WTC11 (cell line): ENCODE measurements around the gene HMMR. TPM values are rescaled to one million over a fixed set of nuclear protein-coding genes. Genes with fewer than 3 reads are reported as not detected.

Source experiments
- CBFB ChIP-seq: sonication (generic); formaldehyde crosslinking; IDR thresholded peaks from 2 replicates; pipeline ENCODE4 v1.8.1; 2022; ENCODE audit warnings: mild to moderate bottlenecking, low read depth, missing genetic modification reagents
- CREB1 ChIP-seq: sonication (generic); formaldehyde crosslinking; IDR thresholded peaks from 2 replicates; pipeline ENCODE4 v1.8.0; 2023; ENCODE audit warnings: mild to moderate bottlenecking, missing genetic modification reagents
- EMX1 ChIP-seq: fragments of 250-450 bp; sonication (Bioruptor Pico); IDR thresholded peaks from 2 replicates; pipeline ENCODE4 v1.8.0; 2021; ENCODE audit warnings: mild to moderate bottlenecking
- GTF2I ChIP-seq: fragments of 250-450 bp; sonication (Bioruptor Pico); conservative IDR thresholded peaks from 2 replicates; pipeline ENCODE4 v1.4.0; 2021; ENCODE audit warnings: mild to moderate bottlenecking
- HMGA2 ChIP-seq: fragments of 250-450 bp; sonication (Bioruptor Pico); IDR thresholded peaks from 2 replicates; pipeline ENCODE4 v1.4.0; 2021; ENCODE audit warnings: mild to moderate bottlenecking, moderate library complexity
- KAT7 ChIP-seq: sonication (generic); formaldehyde crosslinking; IDR thresholded peaks from 2 replicates; pipeline ENCODE4 v1.8.1; 2023; ENCODE audit warnings: missing genetic modification reagents, mild to moderate bottlenecking, borderline replicate concordance
- NFATC4 ChIP-seq: fragments of 250-450 bp; sonication (Bioruptor Pico); IDR thresholded peaks from 2 replicates; pipeline ENCODE4 v1.9.0; 2021; ENCODE audit warnings: mild to moderate bottlenecking
- NFYB ChIP-seq: sonication (generic); formaldehyde crosslinking; conservative IDR thresholded peaks from 2 replicates; pipeline ENCODE4 v1.8.0; 2022; ENCODE audit warnings: low read depth, missing genetic modification reagents
- NR3C1 ChIP-seq: sonication (generic); formaldehyde crosslinking; conservative IDR thresholded peaks from 2 replicates; pipeline ENCODE4 v1.8.1; 2023; ENCODE audit warnings: low read depth, mild to moderate bottlenecking, missing genetic modification reagents
- RELA ChIP-seq: sonication (generic); formaldehyde crosslinking; IDR thresholded peaks from 2 replicates; pipeline ENCODE4 v1.8.1; 2022; ENCODE audit warnings: missing genetic modification reagents, mild to moderate bottlenecking, borderline replicate concordance
- RORB ChIP-seq: fragments of 250-450 bp; sonication (Bioruptor Pico); IDR thresholded peaks from 2 replicates; pipeline ENCODE4 v1.9.0; 2021; ENCODE audit warnings: mild to moderate bottlenecking
- SMAD3 ChIP-seq: sonication (generic); formaldehyde crosslinking; IDR thresholded peaks from 2 replicates; pipeline ENCODE4 v1.8.0; 2022; ENCODE audit warnings: missing genetic modification reagents, mild to moderate bottlenecking, borderline replicate concordance
- SOX15 ChIP-seq: fragments of 250-450 bp; sonication (Bioruptor Pico); IDR thresholded peaks from 2 replicates; pipeline ENCODE4 v1.9.0; 2021; ENCODE audit warnings: mild to moderate bottlenecking
- TEAD4 ChIP-seq: sonication (generic); formaldehyde crosslinking; IDR thresholded peaks from 2 replicates; pipeline ENCODE4 v1.8.0; 2022; ENCODE audit warnings: mild to moderate bottlenecking, missing genetic modification reagents
- ZBTB21 ChIP-seq: sonication (generic); formaldehyde crosslinking; IDR thresholded peaks from 2 replicates; pipeline ENCODE4 v1.8.1; 2023; ENCODE audit warnings: mild to moderate bottlenecking, missing genetic modification reagents, borderline replicate concordance
- ZNF219 ChIP-seq: sonication (generic); formaldehyde crosslinking; IDR thresholded peaks from 2 replicates; pipeline ENCODE4 v1.8.0; 2023; ENCODE audit warnings: missing genetic modification reagents, mild to moderate bottlenecking, borderline replicate concordance
- ZNF423 ChIP-seq: fragments of 250-450 bp; sonication (Bioruptor Pico); IDR thresholded peaks from 2 replicates; pipeline ENCODE4 v2.1.2; 2022; ENCODE audit warnings: mild to moderate bottlenecking, moderate library complexity
- ZNF671 ChIP-seq: fragments of 250-450 bp; sonication (Bioruptor Pico); IDR thresholded peaks from 2 replicates; pipeline ENCODE4 v1.8.0; 2021; ENCODE audit warnings: mild to moderate bottlenecking
- total RNA-seq: library from RNA; stranded (reverse); gene quantifications from 3 replicates; pipeline ENCODE4 v1.2.3, GENCODE V29; 2021
- TF ChIP-seq, protein P1 (sequence below): fragments of 250-450 bp; sonication (Bioruptor Pico); IDR thresholded peaks from 2 replicates; pipeline ENCODE4 v1.9.0; 2021; ENCODE audit warnings: mild to moderate bottlenecking
- TF ChIP-seq, protein P2 (sequence below): sonication (generic); formaldehyde crosslinking; IDR thresholded peaks from 2 replicates; pipeline ENCODE4 v1.8.1; 2023; ENCODE audit warnings: mild to moderate bottlenecking, missing genetic modification reagents
- TF ChIP-seq, protein P3 (sequence below): sonication (generic); formaldehyde crosslinking; IDR thresholded peaks from 2 replicates; pipeline ENCODE4 v1.8.0; 2023; ENCODE audit warnings: missing genetic modification reagents, mild to moderate bottlenecking, borderline replicate concordance
- TF ChIP-seq, protein P4 (sequence below): sonication (generic); formaldehyde crosslinking; IDR thresholded peaks from 2 replicates; pipeline ENCODE4 v1.8.1; 2022; ENCODE audit warnings: low read depth, mild to moderate bottlenecking, moderate library complexity, missing genetic modification reagents, borderline replicate concordance
- TF ChIP-seq, protein P5 (sequence below): sonication (generic); formaldehyde crosslinking; IDR thresholded peaks from 2 replicates; pipeline ENCODE4 v1.8.0; 2023; ENCODE audit warnings: mild to moderate bottlenecking, missing genetic modification reagents

Gene HMMR
- total RNA-seq, 1 experiment from 2014 or later: 78.5 TPM

DNA sequence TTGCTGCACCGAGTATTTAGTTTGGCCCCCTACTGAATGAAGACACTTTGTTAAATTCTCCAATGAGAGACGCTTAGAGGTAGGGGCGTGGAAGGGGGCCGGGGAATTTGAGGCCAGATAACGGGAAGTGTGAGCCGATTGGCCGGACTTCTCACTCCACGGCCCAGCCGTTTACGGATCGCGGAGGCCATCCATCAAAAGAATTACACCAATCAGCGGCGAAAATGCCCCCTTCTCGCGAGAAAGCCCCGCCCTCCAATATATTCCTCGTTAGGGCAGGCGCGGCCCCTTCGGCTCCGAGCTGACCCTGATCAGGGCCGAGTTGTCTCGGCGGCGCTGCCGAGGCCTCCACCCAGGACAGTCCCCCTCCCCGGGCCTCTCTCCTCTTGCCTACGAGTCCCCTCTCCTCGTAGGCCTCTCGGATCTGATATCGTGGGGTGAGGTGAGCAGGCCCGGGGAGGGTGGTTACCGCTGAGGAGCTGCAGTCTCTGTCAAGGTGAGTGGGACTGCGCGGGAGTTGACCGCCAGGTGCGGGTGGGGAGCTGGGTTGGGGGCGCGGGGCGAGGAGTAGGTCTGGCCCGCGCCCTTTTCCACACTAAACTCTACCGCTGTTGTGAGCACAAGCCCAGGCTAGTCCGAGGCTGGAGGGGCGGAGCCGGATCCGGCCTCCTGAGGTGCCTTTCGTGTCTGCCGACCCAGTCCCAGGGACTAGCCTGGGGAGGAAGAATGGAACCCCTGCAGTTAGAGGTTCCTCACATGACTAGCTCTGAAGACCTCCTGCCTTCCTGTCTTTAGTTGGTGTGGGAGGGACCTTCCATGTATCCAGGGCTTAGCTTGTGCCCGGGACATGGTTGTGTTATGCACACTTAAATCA, 22.9 kb upstream of the HMMR start, which contains the start of gene CCNG1 (continued):
- 0 out of 2 replicates have a peak, but pooled peaks have one; percentile 53 for TF ChIP-seq ZBTB21 (CRISPR knock-in tag)
- TF ChIP-seq RELA (CRISPR knock-in tag): no peak
- TF ChIP-seq GTF2I: no peak
- no peak for TF ChIP-seq NFATC4 (CRISPR knock-in tag)
- no peak for TF ChIP-seq KAT7
- TF ChIP-seq, protein P1, sequence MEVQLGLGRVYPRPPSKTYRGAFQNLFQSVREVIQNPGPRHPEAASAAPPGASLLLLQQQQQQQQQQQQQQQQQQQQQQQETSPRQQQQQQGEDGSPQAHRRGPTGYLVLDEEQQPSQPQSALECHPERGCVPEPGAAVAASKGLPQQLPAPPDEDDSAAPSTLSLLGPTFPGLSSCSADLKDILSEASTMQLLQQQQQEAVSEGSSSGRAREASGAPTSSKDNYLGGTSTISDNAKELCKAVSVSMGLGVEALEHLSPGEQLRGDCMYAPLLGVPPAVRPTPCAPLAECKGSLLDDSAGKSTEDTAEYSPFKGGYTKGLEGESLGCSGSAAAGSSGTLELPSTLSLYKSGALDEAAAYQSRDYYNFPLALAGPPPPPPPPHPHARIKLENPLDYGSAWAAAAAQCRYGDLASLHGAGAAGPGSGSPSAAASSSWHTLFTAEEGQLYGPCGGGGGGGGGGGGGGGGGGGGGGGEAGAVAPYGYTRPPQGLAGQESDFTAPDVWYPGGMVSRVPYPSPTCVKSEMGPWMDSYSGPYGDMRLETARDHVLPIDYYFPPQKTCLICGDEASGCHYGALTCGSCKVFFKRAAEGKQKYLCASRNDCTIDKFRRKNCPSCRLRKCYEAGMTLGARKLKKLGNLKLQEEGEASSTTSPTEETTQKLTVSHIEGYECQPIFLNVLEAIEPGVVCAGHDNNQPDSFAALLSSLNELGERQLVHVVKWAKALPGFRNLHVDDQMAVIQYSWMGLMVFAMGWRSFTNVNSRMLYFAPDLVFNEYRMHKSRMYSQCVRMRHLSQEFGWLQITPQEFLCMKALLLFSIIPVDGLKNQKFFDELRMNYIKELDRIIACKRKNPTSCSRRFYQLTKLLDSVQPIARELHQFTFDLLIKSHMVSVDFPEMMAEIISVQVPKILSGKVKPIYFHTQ (CRISPR knock-in tag): no peak; the same call in 1 of the 2 replicates
- no peak for TF ChIP-seq SOX15 (CRISPR knock-in tag)
- TF ChIP-seq NR3C1: no peak
- TF ChIP-seq, protein P2, sequence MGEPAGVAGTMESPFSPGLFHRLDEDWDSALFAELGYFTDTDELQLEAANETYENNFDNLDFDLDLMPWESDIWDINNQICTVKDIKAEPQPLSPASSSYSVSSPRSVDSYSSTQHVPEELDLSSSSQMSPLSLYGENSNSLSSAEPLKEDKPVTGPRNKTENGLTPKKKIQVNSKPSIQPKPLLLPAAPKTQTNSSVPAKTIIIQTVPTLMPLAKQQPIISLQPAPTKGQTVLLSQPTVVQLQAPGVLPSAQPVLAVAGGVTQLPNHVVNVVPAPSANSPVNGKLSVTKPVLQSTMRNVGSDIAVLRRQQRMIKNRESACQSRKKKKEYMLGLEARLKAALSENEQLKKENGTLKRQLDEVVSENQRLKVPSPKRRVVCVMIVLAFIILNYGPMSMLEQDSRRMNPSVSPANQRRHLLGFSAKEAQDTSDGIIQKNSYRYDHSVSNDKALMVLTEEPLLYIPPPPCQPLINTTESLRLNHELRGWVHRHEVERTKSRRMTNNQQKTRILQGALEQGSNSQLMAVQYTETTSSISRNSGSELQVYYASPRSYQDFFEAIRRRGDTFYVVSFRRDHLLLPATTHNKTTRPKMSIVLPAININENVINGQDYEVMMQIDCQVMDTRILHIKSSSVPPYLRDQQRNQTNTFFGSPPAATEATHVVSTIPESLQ: no peak
- TF ChIP-seq CBFB (CRISPR knock-in tag): no peak
- TF ChIP-seq TEAD4 (CRISPR knock-in tag): no peak
- peak; percentile 22; the same call in 1 of the 2 replicates for TF ChIP-seq ZNF219
- no peak for TF ChIP-seq ZNF671 (CRISPR knock-in tag)
- TF ChIP-seq, protein P3, sequence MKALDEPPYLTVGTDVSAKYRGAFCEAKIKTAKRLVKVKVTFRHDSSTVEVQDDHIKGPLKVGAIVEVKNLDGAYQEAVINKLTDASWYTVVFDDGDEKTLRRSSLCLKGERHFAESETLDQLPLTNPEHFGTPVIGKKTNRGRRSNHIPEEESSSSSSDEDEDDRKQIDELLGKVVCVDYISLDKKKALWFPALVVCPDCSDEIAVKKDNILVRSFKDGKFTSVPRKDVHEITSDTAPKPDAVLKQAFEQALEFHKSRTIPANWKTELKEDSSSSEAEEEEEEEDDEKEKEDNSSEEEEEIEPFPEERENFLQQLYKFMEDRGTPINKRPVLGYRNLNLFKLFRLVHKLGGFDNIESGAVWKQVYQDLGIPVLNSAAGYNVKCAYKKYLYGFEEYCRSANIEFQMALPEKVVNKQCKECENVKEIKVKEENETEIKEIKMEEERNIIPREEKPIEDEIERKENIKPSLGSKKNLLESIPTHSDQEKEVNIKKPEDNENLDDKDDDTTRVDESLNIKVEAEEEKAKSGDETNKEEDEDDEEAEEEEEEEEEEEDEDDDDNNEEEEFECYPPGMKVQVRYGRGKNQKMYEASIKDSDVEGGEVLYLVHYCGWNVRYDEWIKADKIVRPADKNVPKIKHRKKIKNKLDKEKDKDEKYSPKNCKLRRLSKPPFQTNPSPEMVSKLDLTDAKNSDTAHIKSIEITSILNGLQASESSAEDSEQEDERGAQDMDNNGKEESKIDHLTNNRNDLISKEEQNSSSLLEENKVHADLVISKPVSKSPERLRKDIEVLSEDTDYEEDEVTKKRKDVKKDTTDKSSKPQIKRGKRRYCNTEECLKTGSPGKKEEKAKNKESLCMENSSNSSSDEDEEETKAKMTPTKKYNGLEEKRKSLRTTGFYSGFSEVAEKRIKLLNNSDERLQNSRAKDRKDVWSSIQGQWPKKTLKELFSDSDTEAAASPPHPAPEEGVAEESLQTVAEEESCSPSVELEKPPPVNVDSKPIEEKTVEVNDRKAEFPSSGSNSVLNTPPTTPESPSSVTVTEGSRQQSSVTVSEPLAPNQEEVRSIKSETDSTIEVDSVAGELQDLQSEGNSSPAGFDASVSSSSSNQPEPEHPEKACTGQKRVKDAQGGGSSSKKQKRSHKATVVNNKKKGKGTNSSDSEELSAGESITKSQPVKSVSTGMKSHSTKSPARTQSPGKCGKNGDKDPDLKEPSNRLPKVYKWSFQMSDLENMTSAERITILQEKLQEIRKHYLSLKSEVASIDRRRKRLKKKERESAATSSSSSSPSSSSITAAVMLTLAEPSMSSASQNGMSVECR (CRISPR knock-in tag): 0 out of 2 replicates have a peak, but pooled peaks have one; percentile 32
- TF ChIP-seq CREB1 (CRISPR knock-in tag): no peak
- peak; percentile 71 for TF ChIP-seq NFYB
- no peak for TF ChIP-seq HMGA2 (CRISPR knock-in tag)
- no peak for TF ChIP-seq RORB (CRISPR knock-in tag)
- TF ChIP-seq, protein P4, sequence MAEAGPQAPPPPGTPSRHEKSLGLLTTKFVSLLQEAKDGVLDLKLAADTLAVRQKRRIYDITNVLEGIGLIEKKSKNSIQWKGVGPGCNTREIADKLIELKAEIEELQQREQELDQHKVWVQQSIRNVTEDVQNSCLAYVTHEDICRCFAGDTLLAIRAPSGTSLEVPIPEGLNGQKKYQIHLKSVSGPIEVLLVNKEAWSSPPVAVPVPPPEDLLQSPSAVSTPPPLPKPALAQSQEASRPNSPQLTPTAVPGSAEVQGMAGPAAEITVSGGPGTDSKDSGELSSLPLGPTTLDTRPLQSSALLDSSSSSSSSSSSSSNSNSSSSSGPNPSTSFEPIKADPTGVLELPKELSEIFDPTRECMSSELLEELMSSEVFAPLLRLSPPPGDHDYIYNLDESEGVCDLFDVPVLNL (CRISPR knock-in tag): no peak
- TF ChIP-seq, protein P5, sequence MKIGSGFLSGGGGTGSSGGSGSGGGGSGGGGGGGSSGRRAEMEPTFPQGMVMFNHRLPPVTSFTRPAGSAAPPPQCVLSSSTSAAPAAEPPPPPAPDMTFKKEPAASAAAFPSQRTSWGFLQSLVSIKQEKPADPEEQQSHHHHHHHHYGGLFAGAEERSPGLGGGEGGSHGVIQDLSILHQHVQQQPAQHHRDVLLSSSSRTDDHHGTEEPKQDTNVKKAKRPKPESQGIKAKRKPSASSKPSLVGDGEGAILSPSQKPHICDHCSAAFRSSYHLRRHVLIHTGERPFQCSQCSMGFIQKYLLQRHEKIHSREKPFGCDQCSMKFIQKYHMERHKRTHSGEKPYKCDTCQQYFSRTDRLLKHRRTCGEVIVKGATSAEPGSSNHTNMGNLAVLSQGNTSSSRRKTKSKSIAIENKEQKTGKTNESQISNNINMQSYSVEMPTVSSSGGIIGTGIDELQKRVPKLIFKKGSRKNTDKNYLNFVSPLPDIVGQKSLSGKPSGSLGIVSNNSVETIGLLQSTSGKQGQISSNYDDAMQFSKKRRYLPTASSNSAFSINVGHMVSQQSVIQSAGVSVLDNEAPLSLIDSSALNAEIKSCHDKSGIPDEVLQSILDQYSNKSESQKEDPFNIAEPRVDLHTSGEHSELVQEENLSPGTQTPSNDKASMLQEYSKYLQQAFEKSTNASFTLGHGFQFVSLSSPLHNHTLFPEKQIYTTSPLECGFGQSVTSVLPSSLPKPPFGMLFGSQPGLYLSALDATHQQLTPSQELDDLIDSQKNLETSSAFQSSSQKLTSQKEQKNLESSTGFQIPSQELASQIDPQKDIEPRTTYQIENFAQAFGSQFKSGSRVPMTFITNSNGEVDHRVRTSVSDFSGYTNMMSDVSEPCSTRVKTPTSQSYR (CRISPR knock-in tag): no peak
- TF ChIP-seq SMAD3 (CRISPR knock-in tag): no peak; the same call in 1 of the 2 replicates
- TF ChIP-seq ZNF423: peak; percentile 88
- 0 out of 2 replicates have a peak, but pooled peaks have one; percentile 16 for TF ChIP-seq EMX1
